ENCODE results near the gene MCM3.

Gene MCM3

DNA sequence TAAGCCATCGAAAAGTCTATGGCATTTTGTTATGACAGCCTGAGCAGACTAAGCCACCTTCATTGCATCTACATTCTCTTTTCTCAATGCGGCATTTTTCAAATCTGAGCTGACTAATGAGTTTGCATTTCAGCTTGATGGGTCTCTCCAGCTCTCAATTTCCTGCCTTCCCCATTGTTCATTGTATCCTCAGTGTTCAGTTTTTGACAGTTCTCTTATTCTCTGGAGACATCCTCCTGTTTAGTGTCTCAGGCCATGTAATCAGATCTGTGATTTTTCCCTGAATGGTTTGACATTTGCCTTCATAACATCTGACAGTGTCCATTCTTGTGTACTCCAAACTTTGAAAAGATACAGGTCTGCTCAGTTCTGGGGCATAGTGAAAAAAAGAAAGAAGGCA is 27.9 kb upstream of the MCM3 start:
- TF ChIP-seq, protein P1, sequence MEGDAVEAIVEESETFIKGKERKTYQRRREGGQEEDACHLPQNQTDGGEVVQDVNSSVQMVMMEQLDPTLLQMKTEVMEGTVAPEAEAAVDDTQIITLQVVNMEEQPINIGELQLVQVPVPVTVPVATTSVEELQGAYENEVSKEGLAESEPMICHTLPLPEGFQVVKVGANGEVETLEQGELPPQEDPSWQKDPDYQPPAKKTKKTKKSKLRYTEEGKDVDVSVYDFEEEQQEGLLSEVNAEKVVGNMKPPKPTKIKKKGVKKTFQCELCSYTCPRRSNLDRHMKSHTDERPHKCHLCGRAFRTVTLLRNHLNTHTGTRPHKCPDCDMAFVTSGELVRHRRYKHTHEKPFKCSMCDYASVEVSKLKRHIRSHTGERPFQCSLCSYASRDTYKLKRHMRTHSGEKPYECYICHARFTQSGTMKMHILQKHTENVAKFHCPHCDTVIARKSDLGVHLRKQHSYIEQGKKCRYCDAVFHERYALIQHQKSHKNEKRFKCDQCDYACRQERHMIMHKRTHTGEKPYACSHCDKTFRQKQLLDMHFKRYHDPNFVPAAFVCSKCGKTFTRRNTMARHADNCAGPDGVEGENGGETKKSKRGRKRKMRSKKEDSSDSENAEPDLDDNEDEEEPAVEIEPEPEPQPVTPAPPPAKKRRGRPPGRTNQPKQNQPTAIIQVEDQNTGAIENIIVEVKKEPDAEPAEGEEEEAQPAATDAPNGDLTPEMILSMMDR (IDR thresholded peaks at IDR 0.05): no peak
- H3K4me3 ChIP-seq: no peak overlapping the region
- no peak for DNase-seq (ENCODE audit: low spot score)
- H3K27ac ChIP-seq: no peak overlapping the region

DNA sequence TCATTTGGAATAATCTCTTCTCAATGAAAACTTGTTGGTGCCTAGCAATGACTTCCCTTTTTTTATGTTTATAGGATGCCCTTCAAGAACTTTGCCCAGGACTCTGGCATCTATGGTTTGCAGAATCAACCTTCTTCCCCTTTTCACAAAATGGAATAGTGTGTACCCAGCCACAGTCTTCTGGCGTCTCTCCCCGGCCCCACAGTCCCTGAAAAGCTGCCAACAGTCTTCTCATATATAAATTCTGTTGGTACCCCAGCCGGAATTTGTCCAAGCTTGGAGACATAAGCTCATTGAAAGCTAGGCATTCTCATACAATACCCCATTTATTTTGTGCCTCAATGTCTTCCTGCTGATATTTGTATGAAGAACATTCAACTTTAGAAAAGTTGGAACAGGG is 26.4 kb upstream of the MCM3 start:
- no peak for DNase-seq (ENCODE audit: low spot score)
- no peak overlapping the region for H3K27ac ChIP-seq
- TF ChIP-seq, protein P1 (IDR thresholded peaks at IDR 0.05): no peak
- no peak overlapping the region for H3K4me3 ChIP-seq

DNA sequence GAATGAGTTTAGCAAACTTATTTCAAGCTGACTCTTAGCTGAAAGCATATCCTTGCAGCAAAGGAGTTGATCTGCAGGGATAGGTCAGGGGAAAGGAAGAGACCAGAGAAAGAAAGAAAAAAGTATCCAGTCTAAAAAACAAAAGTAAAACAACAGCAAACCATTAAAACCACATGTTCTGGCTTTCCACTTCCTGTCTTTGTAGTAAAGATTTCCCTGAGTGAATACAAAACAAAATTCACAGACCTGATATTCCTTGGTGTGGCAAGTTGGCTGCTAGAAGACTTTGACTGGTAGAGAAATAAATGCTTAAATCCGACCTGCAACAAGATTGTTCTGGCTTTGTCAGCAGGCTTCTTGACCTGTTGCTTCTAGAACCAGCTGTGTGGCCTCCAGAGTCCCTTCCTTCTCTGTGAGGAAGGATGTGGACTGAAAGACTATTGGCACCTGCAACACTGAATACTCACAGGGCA is 23.4 kb upstream of the MCM3 start:
- H3K27ac ChIP-seq: no peak overlapping the region

DNA sequence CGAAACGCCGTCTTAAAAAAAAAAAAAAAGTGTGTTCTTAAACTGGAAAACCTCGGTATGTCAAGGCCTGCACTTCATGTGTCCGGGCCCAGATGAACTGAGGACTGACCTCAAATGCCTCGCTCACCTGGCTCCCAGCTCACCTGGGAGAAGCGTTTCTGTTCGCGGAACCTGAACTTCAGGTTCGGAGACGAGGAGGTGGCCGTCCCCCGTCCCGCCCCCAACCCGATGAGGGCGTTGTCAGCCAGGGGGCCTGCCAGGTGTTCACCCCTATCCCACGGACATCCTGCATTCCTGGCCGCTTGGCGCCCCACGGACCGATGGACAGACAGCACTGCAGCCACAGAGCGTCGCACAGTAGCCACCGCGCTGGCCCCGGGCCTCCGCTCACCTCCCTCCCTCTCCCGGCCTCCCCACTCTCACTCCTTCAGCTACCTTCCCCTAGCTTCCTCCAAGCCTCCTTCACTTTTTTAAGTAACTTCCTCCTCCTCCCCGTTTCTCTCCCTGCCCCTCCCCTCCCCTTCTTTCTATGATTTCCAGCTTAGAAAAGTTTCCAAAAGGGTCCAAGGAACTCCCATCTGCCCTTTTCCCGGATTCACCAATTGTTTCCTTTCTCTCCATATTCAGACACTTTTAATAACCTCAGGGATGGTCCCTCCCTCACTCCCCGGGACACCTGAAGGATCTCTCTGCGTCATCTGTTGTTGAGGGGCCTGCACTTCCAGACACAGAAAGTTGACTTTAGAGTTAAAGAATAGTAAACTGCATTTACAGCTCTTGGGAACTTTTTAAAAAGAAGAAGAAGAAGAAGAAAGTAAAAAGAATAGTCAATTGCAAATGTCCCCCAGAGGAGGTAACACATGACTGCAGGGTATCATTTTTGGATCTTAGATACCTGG is 22.7 kb upstream of the MCM3 start:
- TF ChIP-seq, protein P1 (IDR thresholded peaks at IDR 0.05): no peak
- Histone ChIP-seq H3K4me3 (no peak overlapping the region), H3K27ac (peak overlapping the region in 1 of 2 donors; percentile 11)
- DNase-seq (ENCODE audit: low spot score): no peak

More for the DNA sequence above, 23.4 kb upstream of the MCM3 start:
- TF ChIP-seq, protein P1 (IDR thresholded peaks at IDR 0.05): no peak
- no peak for DNase-seq (ENCODE audit: low spot score)
- no peak overlapping the region for H3K4me3 ChIP-seq

DNA sequence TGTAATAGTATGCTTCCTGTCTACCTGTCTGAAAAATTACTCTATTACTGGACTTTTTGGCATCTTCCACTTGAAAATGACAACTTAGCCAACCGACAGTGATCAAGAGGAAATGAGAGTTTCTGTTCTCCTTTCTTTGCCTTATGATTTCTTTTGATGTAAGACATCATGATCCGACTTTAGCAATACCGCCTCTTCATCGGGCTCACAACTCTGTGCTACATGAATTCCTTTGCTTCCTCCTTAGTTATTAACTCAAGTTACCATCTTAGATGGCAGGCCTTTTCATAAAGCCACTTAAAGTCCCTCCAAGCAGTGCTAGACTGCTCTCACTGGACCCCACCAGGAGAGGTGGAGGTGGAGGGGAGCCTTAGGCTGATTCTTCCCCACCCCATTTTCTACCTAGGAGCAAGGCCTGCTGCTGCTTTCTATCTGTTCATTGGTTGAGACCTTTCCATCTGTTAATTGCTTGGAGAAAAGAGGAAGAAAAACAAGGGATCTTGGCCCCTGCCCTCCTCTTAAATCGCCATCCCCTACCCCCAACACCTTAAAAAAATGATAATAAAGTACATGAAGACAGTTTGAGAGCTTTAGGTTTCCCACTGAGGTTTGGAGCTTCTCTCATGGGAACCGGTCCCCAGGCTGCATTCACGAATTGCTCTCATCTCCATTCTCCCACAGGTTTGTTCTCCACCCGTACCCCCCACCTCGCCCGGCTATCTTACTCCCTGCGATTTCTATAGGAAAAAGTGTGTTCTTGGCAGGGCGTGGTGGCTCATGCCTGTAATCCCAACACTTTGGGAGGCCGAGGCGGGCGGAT is 21.6 kb upstream of the MCM3 start:
- Histone ChIP-seq H3K27ac (peak overlapping the region in 1 of 2 donors; percentile 60), H3K4me3 (peak overlapping the region; percentile 47)
- no peak for DNase-seq (ENCODE audit: low spot score)
- TF ChIP-seq, protein P1 (IDR thresholded peaks at IDR 0.05): no peak

DNA sequence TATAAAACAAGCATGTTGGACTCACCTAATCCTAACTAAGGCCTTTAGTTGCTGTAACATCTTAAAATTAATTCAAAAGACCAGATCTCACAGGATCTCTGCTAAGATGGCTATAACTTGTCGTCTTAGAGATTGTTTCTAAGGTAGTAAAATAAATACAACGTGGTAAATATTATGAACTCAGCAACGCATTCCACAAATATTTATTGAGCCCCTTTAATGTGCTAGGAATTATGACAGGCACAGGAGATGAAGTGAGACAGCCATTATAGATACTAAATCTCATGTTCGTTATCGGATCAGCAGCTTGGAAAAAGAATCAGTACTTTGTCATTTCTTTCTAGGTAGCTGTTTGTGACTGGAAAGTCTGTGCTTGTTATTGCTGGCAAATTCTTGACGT is 20.9 kb upstream of the MCM3 start:
- H3K27ac ChIP-seq: peak overlapping the region; percentile 8 to 60
- H3K4me3 ChIP-seq: peak overlapping the region; percentile 47
- DNase-seq (ENCODE audit: low spot score): no peak
- TF ChIP-seq, protein P1 (IDR thresholded peaks at IDR 0.05): no peak

Measured in coronary artery (tissue), 2 donors.